ENCODE data around the gene GMDS. TPM values are rescaled to one million over a fixed set of nuclear protein-coding genes. Genes with fewer than 3 reads are reported as not detected.

GMDS gene
- polyA plus RNA-seq, 1 donor (not counting 4 experiments of a cell fraction or from before 2014, with no cell fraction given): 22.1 TPM

DNA sequence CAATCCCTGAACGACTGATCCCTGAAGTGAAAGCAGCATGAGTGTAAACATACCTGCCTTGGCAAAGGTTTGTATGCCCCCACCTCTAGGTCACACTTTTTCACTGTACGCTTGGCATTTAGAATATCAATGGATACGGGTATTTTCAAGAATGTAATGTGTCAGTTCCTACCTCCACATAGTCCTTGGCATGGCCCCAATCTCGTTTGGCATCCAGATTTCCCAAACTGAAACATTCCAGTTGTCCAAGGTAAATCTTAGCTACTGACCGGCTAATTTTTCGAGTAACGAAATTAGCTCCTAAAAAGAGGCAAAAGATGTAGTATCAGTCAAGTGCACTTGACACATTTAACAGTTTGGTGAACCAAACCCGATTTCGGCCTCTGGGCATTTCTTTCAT lies 315.5 kb downstream of the GMDS start:
- Histone ChIP-seq H3K4me2 (ENCODE audit: control insufficient read depth, extremely low read depth, insufficient read depth, low read depth, low read length) (no peak overlapping the region), H3K4me3 (ENCODE audit: control insufficient read depth in 2 of 3, extremely low read depth in 1 of 3, insufficient read depth in 2 of 3, low read depth in 1 of 3, low read length in 3 of 3) (no peak overlapping the region), H3K27me3 (ENCODE audit: control insufficient read depth, extremely low read depth, insufficient read depth, low read length) (no peaks in the 10 kb centered on the region), H3K9ac (ENCODE audit: control insufficient read depth, extremely low read depth, insufficient read depth, low read length) (no peak overlapping the region), H3K27ac (ENCODE audit: control insufficient read depth, insufficient read depth, low read length) (no peak overlapping the region), H3K4me1 (ENCODE audit: control insufficient read depth, extremely low read depth, insufficient read depth, low read length) (no peaks in the 10 kb centered on the region), H3K9me3 (ENCODE audit: control insufficient read depth, low read depth, low read length) (no peaks in the 10 kb centered on the region), H4K20me1 (ENCODE audit: control insufficient read depth, extremely low read depth, insufficient read depth, low read length) (no peaks in the 10 kb centered on the region), H2AFZ (ENCODE audit: control insufficient read depth, low read length) (no peak overlapping the region), H3K79me2 (ENCODE audit: control insufficient read depth, insufficient read depth, low read length) (no peaks in the 10 kb centered on the region), H3K36me3 (ENCODE audit: control insufficient read depth in 2 of 2, extremely low read depth in 1 of 2, insufficient read depth in 2 of 2, low read length in 2 of 2) (no peaks in the 10 kb centered on the region), H3K9me1 (ENCODE audit: control insufficient read depth, extremely low read depth, insufficient read depth, low read length) (no peaks in the 10 kb centered on the region)
- FAIRE-seq: no peak
- no peak for DNase-seq (ENCODE audit: low read depth, low spot score)
- TF ChIP-seq EZH2 (IDR thresholded peaks at IDR 0.05; ENCODE audit: low read length): no peak
- TF ChIP-seq, protein P1, sequence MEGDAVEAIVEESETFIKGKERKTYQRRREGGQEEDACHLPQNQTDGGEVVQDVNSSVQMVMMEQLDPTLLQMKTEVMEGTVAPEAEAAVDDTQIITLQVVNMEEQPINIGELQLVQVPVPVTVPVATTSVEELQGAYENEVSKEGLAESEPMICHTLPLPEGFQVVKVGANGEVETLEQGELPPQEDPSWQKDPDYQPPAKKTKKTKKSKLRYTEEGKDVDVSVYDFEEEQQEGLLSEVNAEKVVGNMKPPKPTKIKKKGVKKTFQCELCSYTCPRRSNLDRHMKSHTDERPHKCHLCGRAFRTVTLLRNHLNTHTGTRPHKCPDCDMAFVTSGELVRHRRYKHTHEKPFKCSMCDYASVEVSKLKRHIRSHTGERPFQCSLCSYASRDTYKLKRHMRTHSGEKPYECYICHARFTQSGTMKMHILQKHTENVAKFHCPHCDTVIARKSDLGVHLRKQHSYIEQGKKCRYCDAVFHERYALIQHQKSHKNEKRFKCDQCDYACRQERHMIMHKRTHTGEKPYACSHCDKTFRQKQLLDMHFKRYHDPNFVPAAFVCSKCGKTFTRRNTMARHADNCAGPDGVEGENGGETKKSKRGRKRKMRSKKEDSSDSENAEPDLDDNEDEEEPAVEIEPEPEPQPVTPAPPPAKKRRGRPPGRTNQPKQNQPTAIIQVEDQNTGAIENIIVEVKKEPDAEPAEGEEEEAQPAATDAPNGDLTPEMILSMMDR (optimal IDR thresholded peaks at IDR 0.05 in 1 of 3, IDR thresholded peaks at IDR 0.05 in 1 of 3, conservative IDR thresholded peaks at IDR 0.05 in 1 of 3; ENCODE audit: extremely low read depth in 1 of 3, insufficient read depth in 2 of 3, low read length in 3 of 3): no peak
- dilution Hi-C loops (cut with MboI; ENCODE audit: extremely low pct_ligation_motif_present, low sequenced_read_pairs): no loop called here

DNA sequence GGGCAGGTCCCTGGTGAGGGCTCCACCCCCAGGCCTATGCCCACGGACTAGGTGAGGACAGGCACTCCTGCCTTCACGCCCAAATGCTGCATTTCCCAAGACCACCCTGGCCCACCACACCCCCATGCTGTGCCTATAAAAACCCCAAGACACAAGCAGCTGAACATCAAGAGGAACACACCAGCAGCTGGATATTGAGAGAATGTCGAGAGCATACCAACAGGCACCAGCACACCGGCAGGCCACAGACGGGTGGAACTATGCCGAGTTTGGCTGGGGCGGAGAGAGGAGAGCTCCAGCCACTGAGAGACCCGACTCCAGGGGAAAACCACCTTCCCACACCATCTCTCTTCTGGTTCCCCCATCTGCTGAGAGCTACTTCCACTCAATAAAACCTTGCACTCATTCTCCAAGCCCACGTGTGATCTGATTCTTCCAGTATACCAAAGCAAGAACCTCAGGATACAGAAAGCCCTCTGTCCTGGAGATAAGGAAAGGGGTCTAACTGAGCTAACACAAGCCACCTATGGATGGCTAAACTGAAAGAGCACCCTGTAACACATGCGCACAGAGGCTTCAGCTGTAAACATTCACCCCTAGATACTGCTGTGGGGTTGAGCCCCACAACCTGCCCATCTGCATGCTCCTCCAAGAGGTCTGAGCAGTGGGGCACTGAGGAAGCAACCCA lies 319.5 kb downstream of the GMDS start:
- FAIRE-seq: no peak
- Histone ChIP-seq H2AFZ (ENCODE audit: control insufficient read depth, low read length) (no peak overlapping the region), H3K79me2 (ENCODE audit: control insufficient read depth, insufficient read depth, low read length) (no peaks in the 10 kb centered on the region), H3K4me1 (ENCODE audit: control insufficient read depth, extremely low read depth, insufficient read depth, low read length) (no peaks in the 10 kb centered on the region), H3K9ac (ENCODE audit: control insufficient read depth, extremely low read depth, insufficient read depth, low read length) (no peak overlapping the region), H3K4me2 (ENCODE audit: control insufficient read depth, extremely low read depth, insufficient read depth, low read depth, low read length) (no peak overlapping the region), H3K9me3 (ENCODE audit: control insufficient read depth, low read depth, low read length) (no peaks in the 10 kb centered on the region), H4K20me1 (ENCODE audit: control insufficient read depth, extremely low read depth, insufficient read depth, low read length) (no peaks in the 10 kb centered on the region), H3K4me3 (ENCODE audit: control insufficient read depth in 2 of 3, extremely low read depth in 1 of 3, insufficient read depth in 2 of 3, low read depth in 1 of 3, low read length in 3 of 3) (no peak overlapping the region), H3K27me3 (ENCODE audit: control insufficient read depth, extremely low read depth, insufficient read depth, low read length) (no peaks in the 10 kb centered on the region), H3K36me3 (ENCODE audit: control insufficient read depth in 2 of 2, extremely low read depth in 1 of 2, insufficient read depth in 2 of 2, low read length in 2 of 2) (no peaks in the 10 kb centered on the region), H3K9me1 (ENCODE audit: control insufficient read depth, extremely low read depth, insufficient read depth, low read length) (no peaks in the 10 kb centered on the region), H3K27ac (ENCODE audit: control insufficient read depth, insufficient read depth, low read length) (no peak overlapping the region)
- dilution Hi-C loops (cut with MboI; ENCODE audit: extremely low pct_ligation_motif_present, low sequenced_read_pairs): no loop called here
- DNase-seq (ENCODE audit: low read depth, low spot score): no peak
- TF ChIP-seq EZH2 (IDR thresholded peaks at IDR 0.05; ENCODE audit: low read length): no peak
- TF ChIP-seq, protein P1 (optimal IDR thresholded peaks at IDR 0.05 in 1 of 3, IDR thresholded peaks at IDR 0.05 in 1 of 3, conservative IDR thresholded peaks at IDR 0.05 in 1 of 3; ENCODE audit: extremely low read depth in 1 of 3, insufficient read depth in 2 of 3, low read length in 3 of 3): no peak

Data from keratinocyte (primary cell).